Measurements from ENCODE around the gene CORO2B.
A peak's percentile ranks its signal among the peaks of the same experiment; 100 is the strongest.

Gene CORO2B

GRCh38 chr15:68552773-68553172 lies 26.0 kb upstream of the CORO2B start:
- intact Hi-C loops (cut with DNase I), result loop anchor here (5.0 kb wide), 1 partner anchor 325 kb away; no protein-coding TSS in a partner anchor
- peak; percentile 54 to 94 (median 82) for DNase-seq

GRCh38 chr15:68553314-68553993 lies 25.3 kb upstream of the CORO2B start:
- no peak for DNase-seq
- intact Hi-C loops (cut with DNase I), result loop anchor here (5.0 kb wide), 1 partner anchor 324 kb away; no protein-coding TSS in a partner anchor

- intact Hi-C loops (cut with DNase I), result loop anchor here (5.0 kb wide), 1 partner anchor 323 kb away; no protein-coding TSS in a partner anchor
- DNase-seq, result peak in 36 of 42 donors; percentile 40 to 94 (median 78)
Measured at GRCh38 chr15:68553994-68554720, 24.6 kb upstream of the CORO2B start.

- DNase-seq, result no peak
- intact Hi-C loops (cut with DNase I), result loop anchor here (5.0 kb wide), 1 partner anchor 322 kb away; no protein-coding TSS in a partner anchor
Measured at GRCh38 chr15:68554721-68555678, 23.8 kb upstream of the CORO2B start.

GRCh38 chr15:68555679-68556037 lies 23.1 kb upstream of the CORO2B start:
- intact Hi-C loops (cut with DNase I), result no loop called here
- no peak for DNase-seq

GRCh38 chr15:68556139-68556990 lies 22.4 kb upstream of the CORO2B start:
- intact Hi-C loops (cut with DNase I), result no loop called here
- no peak for DNase-seq

- intact Hi-C loops (cut with DNase I), result loop anchor here (2.0 kb wide), 1 partner anchor 117 kb away; no protein-coding TSS in a partner anchor
- no peak for DNase-seq
Measured at GRCh38 chr15:68557469-68558317, 21.1 kb upstream of the CORO2B start.

- DNase-seq, result peak in 1 of 42 donors; percentile 9
- intact Hi-C loops (cut with DNase I), result loop anchor here (2.0 kb wide), 1 partner anchor 116 kb away; no protein-coding TSS in a partner anchor
Measured at GRCh38 chr15:68558318-68559305, 20.2 kb upstream of the CORO2B start.

GRCh38 chr15:68559345-68560310 lies 19.2 kb upstream of the CORO2B start:
- peak; percentile 72 to 94 (median 86) for DNase-seq
- intact Hi-C loops (cut with DNase I), result loop anchor here (2.0 kb wide), 1 partner anchor 115 kb away; no protein-coding TSS in a partner anchor

GRCh38 chr15:68560501-68561113 lies 18.2 kb upstream of the CORO2B start:
- intact Hi-C loops (cut with DNase I), result no loop called here

GRCh38 chr15:68561171-68561900 lies 17.5 kb upstream of the CORO2B start:
- DNase-seq, result peak in 2 of 42 donors; percentile 1 to 3
- intact Hi-C loops (cut with DNase I), result no loop called here

More at GRCh38 chr15:68560501-68561113, 18.2 kb upstream of the CORO2B start:
- peak in 2 of 42 donors; percentile 7 to 40 for DNase-seq

- DNase-seq, result no peak
- intact Hi-C loops (cut with DNase I), result no loop called here
Measured at GRCh38 chr15:68561901-68562300, 16.9 kb upstream of the CORO2B start.

- intact Hi-C loops (cut with DNase I), result no loop called here
- DNase-seq, result peak in 2 of 42 donors; percentile 0 to 6
Measured at GRCh38 chr15:68564173-68564572, 14.6 kb upstream of the CORO2B start.

- no peak for DNase-seq
- intact Hi-C loops (cut with DNase I), result no loop called here
Measured at GRCh38 chr15:68565234-68565633, 13.6 kb upstream of the CORO2B start.

Measured in head of caudate nucleus (tissue), 42 donors.